WI38 (cell line): Measurements from ENCODE around the gene TAL1.

Source experiments
- H3K4me3 ChIP-seq: 2 replicates; pipeline ENCODE4 v1.5.1; 2011; ENCODE audit warnings: low read depth, mild to moderate bottlenecking, control low read depth, low read length
- TF ChIP-seq, protein P1 (sequence below): IDR thresholded peaks from 2 replicates; pipeline ENCODE4 v1.5.1; 2012; ENCODE audit warnings: low read depth, mild to moderate bottlenecking, control low read depth, low read length

TAL1 gene

DNA sequence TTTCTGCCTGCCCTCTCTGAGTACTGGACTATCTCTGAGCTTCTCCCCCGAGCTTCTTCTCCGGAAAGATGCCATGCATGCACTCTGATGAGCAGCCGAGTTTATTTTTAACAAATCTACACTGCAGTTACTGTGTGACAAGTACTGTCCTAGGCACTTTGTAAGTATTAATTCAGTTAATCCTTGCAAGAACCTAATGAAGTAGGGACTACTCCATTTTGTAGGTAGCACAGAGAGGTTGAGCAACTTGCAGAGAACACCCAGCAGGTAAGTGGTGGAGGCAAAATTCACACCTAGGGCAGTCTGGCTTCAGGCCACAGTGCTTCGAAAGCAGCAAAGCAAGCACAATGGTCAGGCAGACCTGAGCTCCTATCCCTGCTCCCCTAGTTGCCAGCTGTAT is 3.8 kb upstream of the TAL1 start:
- H3K4me3 ChIP-seq: no peak overlapping the region
- TF ChIP-seq, protein P1, sequence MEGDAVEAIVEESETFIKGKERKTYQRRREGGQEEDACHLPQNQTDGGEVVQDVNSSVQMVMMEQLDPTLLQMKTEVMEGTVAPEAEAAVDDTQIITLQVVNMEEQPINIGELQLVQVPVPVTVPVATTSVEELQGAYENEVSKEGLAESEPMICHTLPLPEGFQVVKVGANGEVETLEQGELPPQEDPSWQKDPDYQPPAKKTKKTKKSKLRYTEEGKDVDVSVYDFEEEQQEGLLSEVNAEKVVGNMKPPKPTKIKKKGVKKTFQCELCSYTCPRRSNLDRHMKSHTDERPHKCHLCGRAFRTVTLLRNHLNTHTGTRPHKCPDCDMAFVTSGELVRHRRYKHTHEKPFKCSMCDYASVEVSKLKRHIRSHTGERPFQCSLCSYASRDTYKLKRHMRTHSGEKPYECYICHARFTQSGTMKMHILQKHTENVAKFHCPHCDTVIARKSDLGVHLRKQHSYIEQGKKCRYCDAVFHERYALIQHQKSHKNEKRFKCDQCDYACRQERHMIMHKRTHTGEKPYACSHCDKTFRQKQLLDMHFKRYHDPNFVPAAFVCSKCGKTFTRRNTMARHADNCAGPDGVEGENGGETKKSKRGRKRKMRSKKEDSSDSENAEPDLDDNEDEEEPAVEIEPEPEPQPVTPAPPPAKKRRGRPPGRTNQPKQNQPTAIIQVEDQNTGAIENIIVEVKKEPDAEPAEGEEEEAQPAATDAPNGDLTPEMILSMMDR: no peak

DNA sequence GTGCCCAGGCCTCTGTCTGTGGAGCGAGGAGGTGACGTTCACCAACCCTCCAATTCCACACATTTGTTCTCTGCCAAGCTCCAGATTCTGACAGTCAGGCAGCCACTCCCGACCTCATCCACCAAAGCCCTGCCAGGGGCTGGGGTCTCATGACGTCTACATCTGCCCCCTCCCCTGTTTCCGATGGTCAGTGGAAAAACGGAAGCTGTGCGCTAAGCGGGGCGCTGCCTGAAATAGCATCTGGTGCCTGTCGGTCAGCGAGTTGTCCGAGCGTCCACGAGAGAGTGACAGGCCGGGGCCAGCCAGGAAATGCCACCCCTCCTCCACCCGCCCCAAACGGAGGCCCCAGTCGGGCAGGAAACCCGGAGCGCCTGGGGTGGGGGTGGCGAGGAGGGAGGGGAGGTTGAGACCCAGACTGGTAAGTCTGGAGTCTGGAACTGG is 3.2 kb upstream of the TAL1 start:
- TF ChIP-seq, protein P1: no peak
- no peak overlapping the region for H3K4me3 ChIP-seq

DNA sequence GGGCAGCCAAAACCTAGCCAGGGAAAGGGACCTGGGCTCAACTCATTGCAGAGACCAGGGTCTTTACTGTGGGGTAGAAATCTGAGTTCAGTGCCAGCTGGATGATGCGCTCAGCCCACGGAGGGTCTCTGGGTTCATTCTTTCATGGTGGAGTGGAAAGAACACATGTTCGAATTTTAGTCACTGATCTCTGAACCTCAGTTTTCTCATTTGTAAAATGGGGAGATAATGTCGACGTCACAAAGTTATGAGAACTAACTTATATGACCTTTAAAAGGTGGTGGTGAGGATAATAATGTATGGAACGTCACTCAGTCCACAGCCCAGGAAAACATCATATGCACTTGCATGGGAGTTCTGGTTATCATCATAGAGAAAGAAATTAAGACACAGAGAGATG is 1.2 kb upstream of the TAL1 start:
- TF ChIP-seq, protein P1: no peak
- H3K4me3 ChIP-seq: no peak overlapping the region

DNA sequence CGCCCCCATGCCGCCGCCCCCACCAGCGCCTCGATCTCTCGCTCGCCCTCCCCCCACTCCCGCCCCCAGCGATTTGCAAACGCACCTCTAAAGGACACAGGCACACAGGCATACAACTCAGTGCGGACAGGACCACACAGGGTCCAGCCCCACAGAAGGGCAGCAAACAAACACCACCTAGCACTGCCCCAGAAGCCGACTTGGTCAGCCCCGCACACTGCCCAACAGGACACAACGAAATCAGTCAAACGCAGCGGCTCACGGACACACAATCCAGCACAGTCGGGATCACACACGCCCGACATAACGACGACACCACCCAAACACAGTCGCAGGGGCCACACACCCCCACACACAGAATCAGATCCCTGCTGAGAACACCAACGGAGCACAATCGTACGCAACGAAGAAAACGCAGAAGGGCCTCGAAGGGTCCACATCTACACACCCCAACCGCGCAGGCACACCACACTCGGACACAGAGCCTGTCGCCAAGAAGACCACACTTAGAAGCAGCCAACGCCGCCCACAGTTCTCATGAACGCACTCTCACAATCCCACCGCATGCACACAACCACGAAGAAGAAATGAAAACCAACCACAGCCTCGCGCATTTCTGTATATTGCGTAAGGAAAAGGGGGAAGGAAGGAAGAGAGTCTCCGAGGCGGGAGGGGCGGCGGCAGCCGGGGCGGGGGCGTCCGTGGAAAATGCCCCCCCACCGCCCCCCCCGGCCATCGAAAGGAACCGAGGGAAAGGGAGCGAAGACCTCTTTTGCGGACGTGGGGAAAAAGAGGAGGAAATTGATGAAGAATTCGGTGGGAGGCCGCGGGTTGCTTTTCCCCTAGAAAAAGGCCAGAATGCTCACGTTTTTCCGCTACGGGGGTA is 481 bp downstream of the TAL1 start:
- H3K4me3 ChIP-seq: no peak overlapping the region
- TF ChIP-seq, protein P1: no peak

DNA sequence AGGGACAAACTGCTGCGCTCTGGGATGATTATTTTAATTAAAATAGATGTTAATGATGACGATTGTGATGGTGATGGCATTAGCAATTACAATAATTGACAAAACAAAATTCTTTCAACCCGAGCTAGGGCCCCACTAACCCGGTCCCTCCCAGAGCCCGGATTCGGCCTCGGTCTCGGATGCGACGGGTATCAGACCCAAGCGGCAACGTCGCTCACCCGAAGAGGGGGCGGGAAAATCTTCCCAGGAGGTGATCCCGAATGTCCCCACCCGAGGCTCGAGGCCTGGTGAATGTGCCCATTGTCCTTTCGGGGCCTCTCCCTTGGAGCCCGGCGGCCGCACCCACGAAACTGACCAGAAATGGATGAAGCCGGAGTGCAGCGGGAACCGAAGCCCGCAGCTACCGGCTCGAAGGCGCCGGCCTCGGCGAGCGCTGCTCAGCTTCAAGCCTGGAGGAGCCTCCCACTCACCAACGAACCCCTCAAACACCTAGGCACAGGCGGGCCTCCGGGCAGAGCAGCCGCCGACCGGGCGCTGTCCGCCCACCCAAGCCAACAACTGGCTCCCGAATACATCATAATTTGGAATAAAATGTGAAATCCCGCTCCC is 1.2 kb downstream of the TAL1 start:
- TF ChIP-seq, protein P1: no peak
- no peak overlapping the region for H3K4me3 ChIP-seq

DNA sequence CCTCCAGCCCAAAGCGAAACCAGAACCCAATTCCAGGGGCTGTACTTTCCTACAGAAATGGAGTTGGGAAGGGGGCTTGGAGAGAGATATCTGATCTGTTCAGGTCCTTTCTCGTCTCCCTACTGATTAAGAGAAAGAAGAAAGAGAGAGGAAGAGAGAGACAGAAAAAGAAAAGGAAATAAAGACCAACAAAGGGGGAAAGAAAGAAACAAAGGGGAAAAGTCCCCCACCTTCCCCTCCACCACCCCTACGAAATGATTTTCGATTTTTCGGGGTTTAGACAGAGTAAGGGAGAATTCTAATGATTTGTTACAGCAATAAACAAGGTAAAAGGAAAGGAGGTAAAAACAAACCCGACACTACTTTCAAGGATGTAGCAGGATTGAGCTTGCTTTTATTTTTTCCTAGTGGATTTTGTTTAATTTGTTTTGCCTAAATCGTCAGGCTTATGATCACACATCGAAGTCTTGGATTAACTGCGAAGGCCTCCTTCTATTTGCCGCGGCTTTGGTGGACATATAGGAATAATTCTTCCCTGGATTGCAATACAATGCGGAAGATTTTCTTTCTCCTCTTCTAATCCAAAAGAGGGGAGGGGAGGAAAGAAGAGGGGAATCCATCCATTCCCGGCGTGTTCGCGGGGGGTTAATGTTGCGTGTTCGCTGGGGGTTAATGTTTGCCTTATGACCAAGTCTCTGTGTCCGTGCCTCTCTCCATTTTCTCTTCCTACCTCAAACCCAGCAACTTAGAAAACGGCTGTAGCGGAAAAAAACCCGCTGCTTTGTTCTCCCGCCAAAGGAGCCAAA is 1.9 kb downstream of the TAL1 start:
- no peak overlapping the region for H3K4me3 ChIP-seq
- TF ChIP-seq, protein P1: no peak
